A549 (cell line): Measurements from ENCODE around the gene CFAP100. TPM values are rescaled to one million over a fixed set of nuclear protein-coding genes. Genes with fewer than 3 reads are reported as not detected.

Experiments used
- ATAC-seq, 2 experiments: fragments of 200-7000 bp in 1 of 2; fragments of >200 bp in 1 of 2; cut with Nextera tagmentation in 1 of 2; cut with Tn5 transposase in 1 of 2; 3 replicates each; pipeline versions ENCODE4 v1.8.0 to v1.9.1; 2018 to 2020; ENCODE audit warnings: mild to moderate bottlenecking in 1 of 2, moderate library complexity in 1 of 2
- CTCF ChIA-PET: fragments of 300-600 bp; sonication (Branson Sonifier 250); formaldehyde crosslinking; extraction: SDS; loops from one replicate; lab custom pipeline; 2021; ENCODE audit warnings: antibody characterized with exemption, inconsistent platforms; lab: Yijun Ruan, JAX
- POLR2A ChIA-PET: fragments of 350-600 bp; formaldehyde crosslinking; extraction: SDS; loops from one replicate; lab custom pipeline; 2021; ENCODE audit warnings: antibody characterized with exemption, inconsistent platforms; lab: Yijun Ruan, JAX
- DNase-seq, 2 experiments: peaks; one replicate each; pipeline versions ENCODE4 v3.0.0 to v3.0.0-alpha.2; 2011 to 2016; ENCODE audit warnings: low read depth in 1 of 2, low spot score in 1 of 2
- FAIRE-seq: peaks from 2 replicates; lab custom pipeline; 2011; peaks lifted over from hg19 to GRCh38; lab: Jason Lieb, UNC
- H3K27ac ChIP-seq, 2 experiments: fragments of >200 bp; sonication (Bioruptor Twin); formaldehyde crosslinking; 3 replicates each; pipeline ENCODE4 v1.5.1; 2016 to 2017
- H3K4me1 ChIP-seq: fragments of >200 bp; sonication (Bioruptor Twin); formaldehyde crosslinking; 3 replicates; pipeline ENCODE4 v1.6.1; 2016
- H3K4me2 ChIP-seq: fragments of >200 bp; sonication (Bioruptor Twin); formaldehyde crosslinking; 3 replicates; pipeline ENCODE4 v1.6.1; 2016
- H3K4me3 ChIP-seq: fragments of >200 bp; sonication (Bioruptor Twin); formaldehyde crosslinking; 3 replicates; pipeline ENCODE4 v1.5.1; 2016
- H3K9me3 ChIP-seq: fragments of >200 bp; sonication (Bioruptor Twin); formaldehyde crosslinking; 3 replicates; pipeline ENCODE4 v1.6.1; 2016
- BHLHE40 ChIP-seq: IDR thresholded peaks from 2 replicates; pipeline ENCODE4 v1.6.1; 2012; ENCODE audit warnings: low read depth, low read length, inconsistent platforms
- EHMT2 ChIP-seq: fragments of 200-600 bp; sonication (generic); IDR thresholded peaks from 2 replicates; pipeline ENCODE4 v1.6.1; 2016; ENCODE audit warnings: antibody characterized with exemption, low read depth, mild to moderate bottlenecking, moderate library complexity
- FOSB ChIP-seq: fragments of 250-450 bp; sonication (Bioruptor Pico); IDR thresholded peaks from 2 replicates; pipeline ENCODE4 v1.5.0; 2020; ENCODE audit warnings: mild to moderate bottlenecking, moderate library complexity
- FOXS1 ChIP-seq: fragments of 250-450 bp; sonication (Bioruptor Pico); IDR thresholded peaks from 2 replicates; pipeline ENCODE4 v1.5.0; 2020; ENCODE audit warnings: mild to moderate bottlenecking, moderate library complexity
- HOXA7 ChIP-seq: fragments of 250-450 bp; sonication (Bioruptor Pico); IDR thresholded peaks from 2 replicates; pipeline ENCODE4 v1.5.0; 2020; ENCODE audit warnings: mild to moderate bottlenecking, moderate library complexity
- HOXB5 ChIP-seq: fragments of 250-450 bp; sonication (Bioruptor Pico); IDR thresholded peaks from 2 replicates; pipeline ENCODE4 v1.5.0; 2020; ENCODE audit warnings: mild to moderate bottlenecking, moderate library complexity
- JUN ChIP-seq, 2 experiments: fragments of >200 bp; sonication (Bioruptor Twin); formaldehyde crosslinking; IDR thresholded peaks; 2 replicates in 1 of 2; 3 replicates in 1 of 2; pipeline ENCODE4 v1.6.1; 2016 to 2017
- KDM1A ChIP-seq: fragments of 200-600 bp; sonication (generic); IDR thresholded peaks from 2 replicates; pipeline ENCODE4 v1.6.1; 2016; ENCODE audit warnings: low read depth, mild to moderate bottlenecking
- MAFK ChIP-seq: fragments of 450-650 bp; IDR thresholded peaks from 2 replicates; pipeline ENCODE4 v1.6.1; 2014; ENCODE audit not compliant: partially characterized antibody
- MAX ChIP-seq: IDR thresholded peaks from 2 replicates; pipeline ENCODE4 v1.6.1; 2012
- MAZ ChIP-seq: fragments of 150-350 bp; IDR thresholded peaks from 2 replicates; pipeline ENCODE4 v1.6.1; 2014; ENCODE audit warnings: antibody characterized with exemption, low read depth, low read length, borderline replicate concordance
- NPAS2 ChIP-seq: fragments of 250-450 bp; sonication (Bioruptor Pico); IDR thresholded peaks from 2 replicates; pipeline ENCODE4 v1.8.0; 2022; ENCODE audit warnings: mild to moderate bottlenecking, moderate library complexity, borderline replicate concordance
- POLR2AphosphoS2 ChIP-seq: conservative IDR thresholded peaks from 2 replicates; pipeline ENCODE4 v1.6.1; 2012; ENCODE audit warnings: low read length, improper control_type of control experiment, inconsistent platforms
- REST ChIP-seq: fragments of 200-600 bp; sonication (generic); IDR thresholded peaks from 2 replicates; pipeline ENCODE4 v1.6.1; 2016; ENCODE audit warnings: antibody characterized with exemption, mild to moderate bottlenecking, moderate library complexity
- RNF2 ChIP-seq: fragments of 200-600 bp; sonication (generic); IDR thresholded peaks from 2 replicates; pipeline ENCODE4 v1.6.1; 2016; ENCODE audit warnings: low read depth, mild to moderate bottlenecking, antibody characterized with exemption, moderate library complexity, borderline replicate concordance
- TFCP2L1 ChIP-seq: fragments of 250-450 bp; sonication (Bioruptor Pico); IDR thresholded peaks from 2 replicates; pipeline ENCODE4 v1.5.0; 2021; ENCODE audit warnings: mild to moderate bottlenecking
- TP53 ChIP-seq: fragments of 250-450 bp; sonication (Bioruptor Pico); IDR thresholded peaks from 2 replicates; pipeline ENCODE4 v1.5.0; 2021; ENCODE audit warnings: mild to moderate bottlenecking, moderate library complexity
- USF2 ChIP-seq: fragments of 450-650 bp; IDR thresholded peaks from 2 replicates; pipeline ENCODE4 v1.6.1; 2014; ENCODE audit warnings: antibody characterized with exemption
- ZC3H11A ChIP-seq: fragments of 450-650 bp; IDR thresholded peaks from 2 replicates; pipeline ENCODE4 v1.6.1; 2014; ENCODE audit warnings: antibody characterized with exemption, mild to moderate bottlenecking
- WGBS: methylation state at CpG from one replicate; pipeline ENCODE4 v1.1.6; 2017; ENCODE audit errors: missing lambda C conversion rate; 5-methylcytosine and 5-hydroxymethylcytosine counted together
- polyA plus RNA-seq, 4 experiments: library from polyadenylated mRNA; depleted of rRNA in 3 of 4; stranded (reverse); fragments of >200 nt; fragmentation: RNase III in 1 of 4; extraction: RNeasy Plus Mini Kit Qiagen cat#74134 plus additional on column Dnase treatment in 1 of 4; gene quantifications; 2 replicates in 3 of 4; 3 replicates in 1 of 4; pipeline ENCODE4 v1.2.3, GENCODE V29; 2011 to 2017
- TF ChIP-seq, protein P1 (sequence below): fragments of 250-450 bp; sonication (Bioruptor Pico); IDR thresholded peaks from 2 replicates; pipeline ENCODE4 v1.5.0; 2021; ENCODE audit warnings: mild to moderate bottlenecking, moderate library complexity, borderline replicate concordance

Gene CFAP100
- polyA plus RNA-seq, 2 of the 4 experiments (the other 2 are of a cell fraction) = not detected

DNA sequence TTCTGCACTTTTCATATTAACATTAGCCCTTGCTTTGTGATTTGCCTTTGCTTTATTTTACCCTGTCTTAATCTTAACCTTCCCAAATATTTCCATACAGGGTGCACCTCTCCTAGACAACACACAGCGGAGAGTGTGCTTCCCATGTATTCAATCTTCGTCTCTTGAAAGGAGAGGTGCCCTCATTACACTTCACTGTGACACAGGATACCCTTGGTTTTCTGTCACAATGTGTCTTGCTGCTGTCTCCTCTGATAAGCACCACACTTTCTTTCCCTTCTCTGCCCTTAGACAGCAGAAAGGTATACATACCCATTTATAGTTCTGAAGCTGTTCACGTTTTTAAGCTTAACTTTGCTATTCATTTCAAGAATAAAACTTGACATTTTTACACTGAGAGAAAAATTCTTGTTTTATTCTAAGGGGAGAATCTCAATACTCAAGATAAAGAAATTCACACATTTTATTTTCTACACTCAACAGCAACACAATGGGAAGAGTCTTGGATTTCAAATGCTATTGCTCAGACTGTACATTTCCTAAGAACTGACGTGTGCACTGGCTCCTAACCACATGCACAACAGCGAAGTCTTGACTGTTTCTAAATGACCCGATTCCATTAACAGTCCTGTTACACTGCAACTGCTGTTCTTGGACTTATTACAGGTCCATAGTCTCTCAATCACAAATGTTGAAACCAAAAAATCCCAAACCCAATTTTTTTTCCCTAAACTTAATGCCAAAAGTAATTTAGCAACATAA is 59.9 kb downstream of the CFAP100 start:
- no peaks in the 10 kb centered on the region for H3K9me3 ChIP-seq
- H3K4me3 ChIP-seq = no peak overlapping the region
- ChIA-PET CTCF (no interaction called here), POLR2A (no interaction called here)
- WGBS = 87% methylated on average over 6 of the region's 6 CpGs
- no peak for DNase-seq
- no peak for ATAC-seq
- FAIRE-seq = no peak
- TF ChIP-seq TFCP2L1 (CRISPR knock-in tag) (no peak), RNF2 (no peak), MAFK (no peak), HOXA7 (CRISPR knock-in tag) (no peak), USF2 (no peak), MAX (no peak), NPAS2 (CRISPR knock-in tag) (no peak), MAZ (no peak)
- no peak overlapping the region for H3K27ac ChIP-seq
- no peak overlapping the region for H3K4me2 ChIP-seq
- H3K4me1 ChIP-seq = no peaks in the 10 kb centered on the region

GRCh38 chr3:126456211-126456610 is 61.5 kb downstream of the CFAP100 start:
- CTCF ChIA-PET = interaction anchor here (1.0 kb wide), 1 partner anchor 15 kb away, joined by 3 read pairs; no protein-coding TSS in a partner anchor
- FAIRE-seq (no peak), DNase-seq (no peak), ATAC-seq (no peak)
- no peak overlapping the region for H3K27ac ChIP-seq
- 67% methylated on average over 4 of the region's 4 CpGs for WGBS
- H3K4me1 ChIP-seq = no peaks in the 10 kb centered on the region
- H3K4me3 ChIP-seq = no peak overlapping the region
- TF ChIP-seq REST (no peak), RNF2 (no peak), JUN (IDR thresholded peaks at IDR 0.05) (no peak), FOXS1 (CRISPR knock-in tag) (no peak), BHLHE40 (no peak), ZC3H11A (no peak), HOXB5 (no peak), FOSB (CRISPR knock-in tag) (no peak), TP53 (CRISPR knock-in tag) (no peak), EHMT2 (no peak), NPAS2 (CRISPR knock-in tag) (no peak), MAZ (no peak), POLR2AphosphoS2 (no peak), KDM1A (no peak)
- TF ChIP-seq, protein P1, sequence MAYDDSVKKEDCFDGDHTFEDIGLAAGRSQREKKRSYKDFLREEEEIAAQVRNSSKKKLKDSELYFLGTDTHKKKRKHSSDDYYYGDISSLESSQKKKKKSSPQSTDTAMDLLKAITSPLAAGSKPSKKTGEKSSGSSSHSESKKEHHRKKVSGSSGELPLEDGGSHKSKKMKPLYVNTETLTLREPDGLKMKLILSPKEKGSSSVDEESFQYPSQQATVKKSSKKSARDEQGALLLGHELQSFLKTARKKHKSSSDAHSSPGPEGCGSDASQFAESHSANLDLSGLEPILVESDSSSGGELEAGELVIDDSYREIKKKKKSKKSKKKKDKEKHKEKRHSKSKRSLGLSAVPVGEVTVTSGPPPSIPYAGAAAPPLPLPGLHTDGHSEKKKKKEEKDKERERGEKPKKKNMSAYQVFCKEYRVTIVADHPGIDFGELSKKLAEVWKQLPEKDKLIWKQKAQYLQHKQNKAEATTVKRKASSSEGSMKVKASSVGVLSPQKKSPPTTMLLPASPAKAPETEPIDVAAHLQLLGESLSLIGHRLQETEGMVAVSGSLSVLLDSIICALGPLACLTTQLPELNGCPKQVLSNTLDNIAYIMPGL (CRISPR knock-in tag) = no peak
- H3K9me3 ChIP-seq = no peaks in the 10 kb centered on the region
- POLR2A ChIA-PET = no interaction called here
- H3K4me2 ChIP-seq = no peak overlapping the region
